Esophagus muscularis mucosa (tissue), 4 donors: ENCODE measurements around the gene ARID3A. TPM values are rescaled to one million over a fixed set of nuclear protein-coding genes. Genes with fewer than 3 reads are reported as not detected.

Experiments used
- DNase-seq: peaks from one replicate; pipeline ENCODE4 v3.0.0-alpha.2; 2017; ENCODE audit errors: extremely low spot score
- H3K27ac ChIP-seq, 4 donors: fragments of 200-600 bp; sonication (generic); replicated peaks in 1 of 4; 1 replicate in 3 of 4; 2 replicates in 1 of 4; pipeline ENCODE4 v1.5.1; 2016 to 2019; ENCODE audit warnings: mild to moderate bottlenecking in 1 of 4
- H3K27me3 ChIP-seq, 4 donors: fragments of 200-600 bp; sonication (generic); one replicate each; pipeline versions ENCODE4 v1.5.1 to v1.6.0; 2016 to 2019
- H3K36me3 ChIP-seq, 4 donors: fragments of 200-600 bp; sonication (generic); one replicate each; pipeline ENCODE4 v1.5.1; 2016 to 2019
- H3K4me1 ChIP-seq, 4 donors: fragments of 200-600 bp; sonication (generic); one replicate each; pipeline ENCODE4 v1.5.1; 2016 to 2019
- H3K4me3 ChIP-seq, 4 donors: fragments of 200-600 bp; sonication (generic); 1 replicate in 2 of 4; 2 replicates in 2 of 4; pipeline ENCODE4 v1.5.1; 2016 to 2019; ENCODE audit warnings: mild to moderate bottlenecking in 4 of 4, moderate library complexity in 1 of 4
- H3K9me3 ChIP-seq, 4 donors: fragments of 200-600 bp; sonication (generic); 1 replicate in 3 of 4; 2 replicates in 1 of 4; pipeline ENCODE4 v1.5.1; 2016 to 2019
- CTCF ChIP-seq, 3 experiments: fragments of 200-600 bp in 2 of 3; fragments of 450-650 bp in 1 of 3; sonication (generic) in 2 of 3; IDR thresholded peaks; one replicate each; pipeline ENCODE4 v1.5.1; 2017 to 2019; ENCODE audit warnings: antibody characterized with exemption in 3 of 3, mild to moderate bottlenecking in 2 of 3, moderate library complexity in 1 of 3
- EP300 ChIP-seq: sonication (generic); formaldehyde crosslinking; IDR thresholded peaks from one replicate; pipeline ENCODE4 v1.6.1; 2017; ENCODE audit warnings: antibody characterized with exemption
- POLR2A ChIP-seq: fragments of 450-650 bp; IDR thresholded peaks from one replicate; pipeline ENCODE4 v1.6.1; 2017; ENCODE audit warnings: antibody characterized with exemption, moderate library complexity, mild to moderate bottlenecking, low read depth
- POLR2AphosphoS5 ChIP-seq, 2 donors: sonication (generic); formaldehyde crosslinking; IDR thresholded peaks; one replicate each; pipeline ENCODE4 v1.6.1; 2017; ENCODE audit warnings: antibody characterized with exemption in 2 of 2
- WGBS: methylation state at CpG from one replicate; pipeline ENCODE4 v1.1.5; 2018; 5-methylcytosine and 5-hydroxymethylcytosine counted together
- intact Hi-C: fragments of 100-400 bp; cut with DNase I; formaldehyde crosslinking; loops from one replicate; pipeline ENCODE4 v1.15.1; 2023
- total RNA-seq, 4 donors: library from RNA; depleted of rRNA; stranded (reverse); fragments of >200 nt; gene quantifications; one replicate each; pipeline versions ENCODE4 v1.1.0 to v1.2.1, GENCODE V29; 2016

ARID3A gene
- total RNA-seq, 4 donors from 2014 or later, result 2.9 to 8.4 (median 5.0) TPM

DNA sequence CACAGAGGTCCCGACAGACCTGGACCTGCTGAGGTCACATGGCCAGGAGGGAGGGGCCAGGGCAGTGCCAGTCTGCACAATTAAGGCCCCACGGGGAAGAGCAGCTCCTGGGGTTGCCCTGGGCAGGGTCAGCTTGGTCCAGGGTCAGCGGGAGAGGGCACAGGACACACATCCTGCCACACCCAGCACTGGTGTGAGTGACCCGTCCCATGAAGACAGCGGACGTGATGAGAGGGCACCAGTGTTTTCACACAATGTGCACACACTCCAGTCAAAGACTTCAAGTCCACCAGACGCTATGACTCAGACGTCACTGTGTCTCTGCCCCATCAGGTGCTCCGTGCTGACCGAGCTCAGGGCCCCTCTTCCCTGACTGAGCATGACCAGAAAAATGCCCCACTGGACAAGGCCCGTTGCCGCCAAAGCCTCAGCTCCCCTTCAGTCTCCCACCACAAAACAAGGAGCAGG lies 90.8 kb downstream of the ARID3A start:
- 30% methylated on average over 10 of the region's 12 CpGs for WGBS
- H3K9me3 ChIP-seq, result no peaks in the 10 kb centered on the region
- H3K36me3 ChIP-seq, result peaks cover 22 to 35% (median 34%) of the 10 kb centered on the region in 4 donors
- H3K4me1 ChIP-seq, result peaks cover 57 to 79% (median 66%) of the 10 kb centered on the region in 4 donors
- TF ChIP-seq EP300 (no peak), POLR2AphosphoS5 (IDR thresholded peaks at IDR 0.05) (peak; percentile 55), POLR2A (no peak)
- H3K27ac ChIP-seq, result peak overlapping the region; percentile 20 to 47 (median 46)
- no peaks in the 10 kb centered on the region for H3K27me3 ChIP-seq
- intact Hi-C loops, result no loop called here
- DNase-seq, result no peak
- H3K4me3 ChIP-seq, result peak overlapping the region in 1 of 4 donors; percentile 20

GRCh38 chr19:1017115-1017905 lies 91.5 kb downstream of the ARID3A start:
- peak overlapping the region in 3 of 4 donors; percentile 2 to 20 (median 10) for H3K4me3 ChIP-seq
- H3K36me3 ChIP-seq, result peaks cover 15 to 29% (median 27%) of the 10 kb centered on the region in 4 donors
- H3K27me3 ChIP-seq, result no peaks in the 10 kb centered on the region
- DNase-seq, result no peak
- WGBS, result 60% methylated on average over 20 of the region's 24 CpGs
- H3K27ac ChIP-seq, result peak overlapping the region in 3 of 4 donors; percentile 46 to 47 (median 47)
- peaks cover 64 to 86% (median 73%) of the 10 kb centered on the region in 4 donors for H3K4me1 ChIP-seq
- TF ChIP-seq POLR2AphosphoS5 (IDR thresholded peaks at IDR 0.05) (no peak), CTCF (IDR thresholded peaks at IDR 0.05) (no peak), POLR2A (no peak), EP300 (no peak)
- intact Hi-C loops, result no loop called here
- no peaks in the 10 kb centered on the region for H3K9me3 ChIP-seq

GRCh38 chr19:1017906-1018305 lies 92.1 kb downstream of the ARID3A start:
- 80% methylated on average over 2 of the region's 9 CpGs for WGBS
- DNase-seq, result no peak
- intact Hi-C loops, result no loop called here
- Histone ChIP-seq H3K27me3 (no peaks in the 10 kb centered on the region), H3K4me3 (peak overlapping the region in 1 of 4 donors; percentile 20), H3K4me1 (peaks cover 66 to 91% (median 79%) of the 10 kb centered on the region in 4 donors), H3K27ac (peak overlapping the region in 1 of 4 donors; percentile 47), H3K9me3 (no peaks in the 10 kb centered on the region), H3K36me3 (peaks cover 10 to 23% (median 21%) of the 10 kb centered on the region in 4 donors)
- TF ChIP-seq POLR2A, result no peak
- no peak for TF ChIP-seq POLR2AphosphoS5 (IDR thresholded peaks at IDR 0.05)
- TF ChIP-seq EP300, result no peak
- no peak for TF ChIP-seq CTCF (IDR thresholded peaks at IDR 0.05)

DNA sequence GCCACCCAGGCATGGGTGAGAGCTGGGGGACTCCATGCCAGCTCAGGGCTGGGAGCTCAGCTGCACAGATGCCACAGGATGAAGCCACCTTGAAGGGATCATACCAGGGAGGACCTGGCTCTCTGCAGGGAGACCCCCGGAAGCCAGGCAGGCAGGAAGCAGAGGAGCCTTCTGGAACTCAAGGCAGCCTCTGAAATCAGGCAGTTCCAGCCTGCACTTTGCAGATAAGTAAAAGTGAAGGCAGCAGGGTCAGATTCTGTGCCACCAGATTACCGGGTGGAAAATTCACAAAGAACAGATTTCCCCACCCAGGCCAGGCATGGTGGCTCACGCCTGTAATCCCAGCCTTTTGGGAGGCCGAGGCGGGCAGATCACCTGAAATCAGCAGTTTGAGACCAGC lies 92.6 kb downstream of the ARID3A start:
- Histone ChIP-seq H3K4me1 (peaks cover 70 to 91% (median 83%) of the 10 kb centered on the region in 4 donors), H3K27ac (no peak overlapping the region)
- intact Hi-C loops, result no loop called here

More for the DNA sequence above, 92.6 kb downstream of the ARID3A start:
- TF ChIP-seq POLR2AphosphoS5 (IDR thresholded peaks at IDR 0.05) (no peak), EP300 (no peak), CTCF (IDR thresholded peaks at IDR 0.05) (no peak), POLR2A (no peak)
- DNase-seq, result no peak
- Histone ChIP-seq H3K9me3 (no peaks in the 10 kb centered on the region), H3K36me3 (peaks cover 8 to 18% (median 17%) of the 10 kb centered on the region in 4 donors), H3K4me3 (peak overlapping the region in 1 of 4 donors; percentile 20), H3K27me3 (no peaks in the 10 kb centered on the region)
- WGBS, result 77% methylated on average over 5 of the region's 5 CpGs
